ENCODE results near the gene GALNT2. TPM values are rescaled to one million over a fixed set of nuclear protein-coding genes. Genes with fewer than 3 reads are reported as not detected.

The GALNT2 gene
- polyA plus RNA-seq, 1 of the 3 experiments (the other 2 are of a cell fraction) = 118 TPM

DNA sequence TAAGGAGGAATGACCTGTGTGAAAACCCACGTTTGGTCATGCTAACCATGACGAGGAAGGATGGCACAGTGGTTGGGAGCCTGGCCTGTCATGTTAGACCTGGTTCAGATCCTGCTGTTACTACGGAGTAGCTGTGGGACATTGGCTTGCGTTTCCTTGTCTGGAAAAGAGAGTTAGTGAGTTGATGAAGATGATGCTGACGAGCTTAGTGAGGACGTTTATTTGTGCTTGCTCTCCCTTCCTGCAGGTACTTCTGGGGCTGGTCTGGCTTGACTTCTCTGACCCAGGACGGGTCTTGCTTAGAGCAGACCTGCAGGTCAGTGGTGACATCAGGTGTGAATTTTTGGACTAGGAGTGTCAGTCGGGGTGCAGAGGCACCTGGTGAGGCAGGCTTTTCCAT is 14.7 kb downstream of the GALNT2 start:
- Histone ChIP-seq H3K4me2 (no peak overlapping the region), H3K27ac (ENCODE audit: low read depth in 2 of 2, low read length in 1 of 2) (no peak overlapping the region), H3K9me2 (no peaks in the 10 kb centered on the region), H3K9ac (no peak overlapping the region), H3F3A (replicated peaks; ENCODE audit: insufficient read depth) (peaks cover 43% of the 10 kb centered on the region), H3K4me1 (ENCODE audit: control insufficient read depth in 1 of 2, insufficient read depth in 2 of 2, low read depth in 1 of 2, low read length in 1 of 2) (peaks cover 39 to 56% of the 10 kb centered on the region in 2 experiments), H3K36me3 (replicated peaks in 1 of 2; ENCODE audit: control insufficient read depth in 1 of 2, insufficient read depth in 2 of 2, low read length in 1 of 2) (peaks cover 0 to 3% of the 10 kb centered on the region in 2 experiments), H3K27me3 (ENCODE audit: insufficient read depth) (no peaks in the 10 kb centered on the region), H3K79me2 (ENCODE audit: insufficient read depth) (peaks cover 92% of the 10 kb centered on the region), H2AFZ (ENCODE audit: low read depth) (no peak overlapping the region), H3K9me3 (no peaks in the 10 kb centered on the region), H4K20me1 (ENCODE audit: insufficient read depth) (peaks cover 9% of the 10 kb centered on the region; the same call in 1 of the 2 replicates), H3K4me3 (ENCODE audit: low read depth in 2 of 2, low read length in 1 of 2) (no peak overlapping the region)
- TF ChIP-seq SIN3A (IDR thresholded peaks at IDR 0.05; ENCODE audit: borderline replicate concordance, low read depth, low read length) (no peak), FOXM1 (IDR thresholded peaks at IDR 0.05; ENCODE audit: low read depth) (no peak), TCF12 (IDR thresholded peaks at IDR 0.05) (no peak)
- 92% methylated on average over 8 of the region's 8 CpGs for WGBS (ENCODE audit: low lambda C conversion rate)
- no peak for DNase-seq
- POLR2A ChIA-PET = no interaction called here
- CTCF ChIA-PET = interaction anchor here (1.1 to 2.2 kb wide), 2 partner anchors 40 to 420 kb away, joined by 3 to 6 read pairs; no protein-coding TSS in a partner anchor

DNA sequence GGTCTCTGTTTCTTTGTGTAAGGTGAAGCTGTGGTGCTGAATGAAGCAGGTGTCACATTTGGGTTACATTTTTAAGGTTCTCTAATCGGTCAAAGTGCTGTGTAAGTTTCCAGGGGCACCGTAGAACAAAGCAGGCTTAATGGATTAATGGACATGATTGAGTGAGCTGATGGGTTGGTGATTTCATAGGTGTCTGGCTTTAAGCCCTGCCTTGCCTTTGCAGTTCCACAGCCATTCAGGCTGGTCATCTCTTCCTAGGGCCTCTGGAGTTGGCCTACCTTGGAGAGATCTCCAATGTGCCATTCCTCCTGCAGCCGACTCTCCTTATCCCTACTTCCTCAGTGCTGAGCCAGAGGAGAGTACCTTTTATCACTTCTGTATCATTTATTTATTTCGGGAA is 15.2 kb downstream of the GALNT2 start:
- TF ChIP-seq ELF1 (IDR thresholded peaks at IDR 0.05) = no peak
- H3K27ac ChIP-seq (ENCODE audit: low read depth in 2 of 2, low read length in 1 of 2) = peak overlapping the region in 1 of 2 experiments; percentile 99; a peak in 2 of 4 replicates

GRCh38 chr1:230083053-230083452 is 16.0 kb downstream of the GALNT2 start:
- Histone ChIP-seq H3K4me3 (ENCODE audit: low read depth in 2 of 2, low read length in 1 of 2) (no peak overlapping the region), H3K79me2 (ENCODE audit: insufficient read depth) (peaks cover 92% of the 10 kb centered on the region), H2AFZ (ENCODE audit: low read depth) (no peak overlapping the region), H3K27me3 (ENCODE audit: insufficient read depth) (no peaks in the 10 kb centered on the region), H4K20me1 (ENCODE audit: insufficient read depth) (peaks cover 4% of the 10 kb centered on the region; the same call in 1 of the 2 replicates), H3K9ac (no peak overlapping the region), H3K4me2 (no peak overlapping the region), H3K36me3 (replicated peaks in 1 of 2; ENCODE audit: control insufficient read depth in 1 of 2, insufficient read depth in 2 of 2, low read length in 1 of 2) (peaks cover 0 to 2% of the 10 kb centered on the region in 2 experiments), H3K9me2 (no peaks in the 10 kb centered on the region), H3F3A (replicated peaks; ENCODE audit: insufficient read depth) (peaks cover 38% of the 10 kb centered on the region), H3K9me3 (no peaks in the 10 kb centered on the region), H3K4me1 (ENCODE audit: control insufficient read depth in 1 of 2, insufficient read depth in 2 of 2, low read depth in 1 of 2, low read length in 1 of 2) (peaks cover 46 to 56% of the 10 kb centered on the region in 2 experiments), H3K27ac (ENCODE audit: low read depth in 2 of 2, low read length in 1 of 2) (peak overlapping the region in 1 of 2 experiments; percentile 99; a peak in 2 of 4 replicates)
- POLR2A ChIA-PET = no interaction called here
- DNase-seq = no peak
- WGBS (ENCODE audit: low lambda C conversion rate) = 91% methylated on average over 9 of the region's 9 CpGs
- CTCF ChIA-PET = interaction anchor here (2.2 kb wide), 1 partner anchor 421 kb away, joined by 6 read pairs; no protein-coding TSS in a partner anchor
- no peak for TF ChIP-seq NFIC (IDR thresholded peaks at IDR 0.05; ENCODE audit: borderline replicate concordance)
- no peak for TF ChIP-seq RAD21 (IDR thresholded peaks at IDR 0.05; ENCODE audit: low read length)
- no peak for TF ChIP-seq TAF1 (IDR thresholded peaks at IDR 0.05; ENCODE audit: borderline replicate concordance, low read depth, low read length)
- no peak for TF ChIP-seq SMC3 (IDR thresholded peaks at IDR 0.05; ENCODE audit: low read depth, low read length)
- no peak for TF ChIP-seq MEF2A (IDR thresholded peaks at IDR 0.05; ENCODE audit: borderline replicate concordance, low read depth)
- no peak for TF ChIP-seq EP300 (IDR thresholded peaks at IDR 0.05; ENCODE audit: borderline replicate concordance in 1 of 2, low read depth in 1 of 2, low read length in 1 of 2)

More for the DNA sequence above, 15.2 kb downstream of the GALNT2 start:
- Histone ChIP-seq H3K4me3 (ENCODE audit: low read depth in 2 of 2, low read length in 1 of 2) (no peak overlapping the region), H4K20me1 (ENCODE audit: insufficient read depth) (peaks cover 9% of the 10 kb centered on the region; the same call in 1 of the 2 replicates), H3K9me3 (no peaks in the 10 kb centered on the region), H3K36me3 (replicated peaks in 1 of 2; ENCODE audit: control insufficient read depth in 1 of 2, insufficient read depth in 2 of 2, low read length in 1 of 2) (peaks cover 0 to 3% of the 10 kb centered on the region in 2 experiments), H3K4me1 (ENCODE audit: control insufficient read depth in 1 of 2, insufficient read depth in 2 of 2, low read depth in 1 of 2, low read length in 1 of 2) (peaks cover 44 to 56% of the 10 kb centered on the region in 2 experiments), H3K9ac (no peak overlapping the region), H3F3A (replicated peaks; ENCODE audit: insufficient read depth) (peaks cover 42% of the 10 kb centered on the region), H2AFZ (ENCODE audit: low read depth) (no peak overlapping the region), H3K9me2 (no peaks in the 10 kb centered on the region), H3K27me3 (ENCODE audit: insufficient read depth) (no peaks in the 10 kb centered on the region), H3K4me2 (no peak overlapping the region), H3K79me2 (ENCODE audit: insufficient read depth) (peaks cover 92% of the 10 kb centered on the region)
- ChIA-PET CTCF (interaction anchor here (1.1 to 2.2 kb wide), 2 partner anchors 40 to 421 kb away, joined by 3 to 6 read pairs; no protein-coding TSS in a partner anchor), POLR2A (no interaction called here)
- DNase-seq = no peak
- WGBS (ENCODE audit: low lambda C conversion rate) = 95% methylated on average over 4 of the region's 4 CpGs
